A549 (cell line): ENCODE results near the gene FPR1. TPM values are rescaled to one million over a fixed set of nuclear protein-coding genes. Genes with fewer than 3 reads are reported as not detected.

Experiments
- ATAC-seq, 2 experiments: fragments of 200-7000 bp in 1 of 2; fragments of >200 bp in 1 of 2; cut with Nextera tagmentation in 1 of 2; cut with Tn5 transposase in 1 of 2; 3 replicates each; pipeline versions ENCODE4 v1.8.0 to v1.9.1; 2018 to 2020; ENCODE audit warnings: mild to moderate bottlenecking in 1 of 2, moderate library complexity in 1 of 2
- CTCF ChIA-PET: fragments of 300-600 bp; sonication (Branson Sonifier 250); formaldehyde crosslinking; extraction: SDS; loops from one replicate; lab custom pipeline; 2021; ENCODE audit warnings: antibody characterized with exemption, inconsistent platforms; lab: Yijun Ruan, JAX
- POLR2A ChIA-PET: fragments of 350-600 bp; formaldehyde crosslinking; extraction: SDS; loops from one replicate; lab custom pipeline; 2021; ENCODE audit warnings: antibody characterized with exemption, inconsistent platforms; lab: Yijun Ruan, JAX
- DNase-seq, 2 experiments: peaks; one replicate each; pipeline versions ENCODE4 v3.0.0 to v3.0.0-alpha.2; 2011 to 2016; ENCODE audit warnings: low read depth in 1 of 2, low spot score in 1 of 2
- FAIRE-seq: peaks from 2 replicates; lab custom pipeline; 2011; peaks lifted over from hg19 to GRCh38; lab: Jason Lieb, UNC
- H3K27ac ChIP-seq, 2 experiments: fragments of >200 bp; sonication (Bioruptor Twin); formaldehyde crosslinking; 3 replicates each; pipeline ENCODE4 v1.5.1; 2016 to 2017
- H3K4me1 ChIP-seq: fragments of >200 bp; sonication (Bioruptor Twin); formaldehyde crosslinking; 3 replicates; pipeline ENCODE4 v1.6.1; 2016
- H3K4me2 ChIP-seq: fragments of >200 bp; sonication (Bioruptor Twin); formaldehyde crosslinking; 3 replicates; pipeline ENCODE4 v1.6.1; 2016
- H3K4me3 ChIP-seq: fragments of >200 bp; sonication (Bioruptor Twin); formaldehyde crosslinking; 3 replicates; pipeline ENCODE4 v1.5.1; 2016
- H3K9me3 ChIP-seq: fragments of >200 bp; sonication (Bioruptor Twin); formaldehyde crosslinking; 3 replicates; pipeline ENCODE4 v1.6.1; 2016
- CBX8 ChIP-seq: fragments of 200-600 bp; sonication (generic); IDR thresholded peaks from 2 replicates; pipeline ENCODE4 v1.6.1; 2016
- CHD2 ChIP-seq: fragments of 150-350 bp; IDR thresholded peaks from 2 replicates; pipeline ENCODE4 v1.6.1; 2014; ENCODE audit warnings: low read length; ENCODE audit not compliant: partially characterized antibody
- EHF ChIP-seq: fragments of 250-450 bp; sonication (Bioruptor Pico); IDR thresholded peaks from 2 replicates; pipeline ENCODE4 v1.5.0; 2020; ENCODE audit warnings: mild to moderate bottlenecking
- EHMT2 ChIP-seq: fragments of 200-600 bp; sonication (generic); IDR thresholded peaks from 2 replicates; pipeline ENCODE4 v1.6.1; 2016; ENCODE audit warnings: antibody characterized with exemption, low read depth, mild to moderate bottlenecking, moderate library complexity
- ESRRA ChIP-seq: fragments of 150-350 bp; IDR thresholded peaks from 2 replicates; pipeline ENCODE4 v1.6.1; 2014; ENCODE audit warnings: mild to moderate bottlenecking, low read length, borderline replicate concordance
- HDAC2 ChIP-seq: fragments of 200-600 bp; sonication (generic); IDR thresholded peaks from 2 replicates; pipeline ENCODE4 v1.6.1; 2016
- JUN ChIP-seq, 2 experiments: fragments of >200 bp; sonication (Bioruptor Twin); formaldehyde crosslinking; IDR thresholded peaks; 2 replicates in 1 of 2; 3 replicates in 1 of 2; pipeline ENCODE4 v1.6.1; 2016 to 2017
- KDM5A ChIP-seq: fragments of 200-600 bp; sonication (generic); IDR thresholded peaks from 2 replicates; pipeline ENCODE4 v1.6.1; 2016; ENCODE audit warnings: antibody characterized with exemption, mild to moderate bottlenecking
- PHF8 ChIP-seq: fragments of 200-600 bp; sonication (generic); IDR thresholded peaks from 2 replicates; pipeline ENCODE4 v1.6.1; 2016; ENCODE audit warnings: low read depth, mild to moderate bottlenecking, antibody characterized with exemption, moderate library complexity, borderline replicate concordance
- POLR2AphosphoS2 ChIP-seq: conservative IDR thresholded peaks from 2 replicates; pipeline ENCODE4 v1.6.1; 2012; ENCODE audit warnings: low read length, improper control_type of control experiment, inconsistent platforms
- RARB ChIP-seq: fragments of 250-450 bp; sonication (Bioruptor Pico); IDR thresholded peaks from 2 replicates; pipeline ENCODE4 v1.8.0; 2021; ENCODE audit warnings: mild to moderate bottlenecking, moderate library complexity
- RCOR1 ChIP-seq: fragments of 150-350 bp; IDR thresholded peaks from 2 replicates; pipeline ENCODE4 v1.6.1; 2014; ENCODE audit warnings: antibody characterized with exemption, low read length, low read depth
- ZNF302 ChIP-seq: fragments of 250-450 bp; sonication (Bioruptor Pico); IDR thresholded peaks from 2 replicates; pipeline ENCODE4 v1.9.0; 2021; ENCODE audit warnings: inconsistent platforms, mild to moderate bottlenecking, moderate library complexity
- WGBS: methylation state at CpG from one replicate; pipeline ENCODE4 v1.1.6; 2017; ENCODE audit errors: missing lambda C conversion rate; 5-methylcytosine and 5-hydroxymethylcytosine counted together
- polyA minus RNA-seq: library from RNA; depleted of rRNA, polyadenylated mRNA; stranded (reverse); fragments of >200 nt; gene quantifications from 2 replicates; pipeline ENCODE4 v1.2.3, GENCODE V29; 2011; rRNA and poly(A)+ RNA removed
- polyA plus RNA-seq, 4 experiments: library from polyadenylated mRNA; depleted of rRNA in 3 of 4; stranded (reverse); fragments of >200 nt; fragmentation: RNase III in 1 of 4; extraction: RNeasy Plus Mini Kit Qiagen cat#74134 plus additional on column Dnase treatment in 1 of 4; gene quantifications; 2 replicates in 3 of 4; 3 replicates in 1 of 4; pipeline ENCODE4 v1.2.3, GENCODE V29; 2011 to 2017
- TF ChIP-seq, protein P1 (sequence below): fragments of 250-450 bp; sonication (Bioruptor Pico); IDR thresholded peaks from 2 replicates; pipeline ENCODE4 v1.5.0; 2021; ENCODE audit warnings: mild to moderate bottlenecking, moderate library complexity, borderline replicate concordance
- TF ChIP-seq, protein P2 (sequence below): fragments of >200 bp; sonication (Bioruptor Twin); formaldehyde crosslinking; IDR thresholded peaks from 3 replicates; pipeline ENCODE4 v1.6.1; 2016
- TF ChIP-seq, protein P3 (sequence below): fragments of 150-350 bp; IDR thresholded peaks from 2 replicates; pipeline ENCODE4 v1.6.1; 2014; ENCODE audit warnings: low read depth, mild to moderate bottlenecking, low read length
- TF ChIP-seq, protein P4 (sequence below): IDR thresholded peaks from 2 replicates; pipeline ENCODE4 v1.6.1; 2012
- TF ChIP-seq, protein P5 (sequence below): fragments of 450-650 bp; IDR thresholded peaks from 2 replicates; pipeline ENCODE4 v1.6.1; 2014; ENCODE audit warnings: antibody characterized with exemption
- TF ChIP-seq, protein P6 (sequence below): fragments of >200 bp; sonication (Bioruptor Twin); formaldehyde crosslinking; IDR thresholded peaks from 3 replicates; pipeline ENCODE4 v1.5.1; 2016

FPR1 gene, protein sequence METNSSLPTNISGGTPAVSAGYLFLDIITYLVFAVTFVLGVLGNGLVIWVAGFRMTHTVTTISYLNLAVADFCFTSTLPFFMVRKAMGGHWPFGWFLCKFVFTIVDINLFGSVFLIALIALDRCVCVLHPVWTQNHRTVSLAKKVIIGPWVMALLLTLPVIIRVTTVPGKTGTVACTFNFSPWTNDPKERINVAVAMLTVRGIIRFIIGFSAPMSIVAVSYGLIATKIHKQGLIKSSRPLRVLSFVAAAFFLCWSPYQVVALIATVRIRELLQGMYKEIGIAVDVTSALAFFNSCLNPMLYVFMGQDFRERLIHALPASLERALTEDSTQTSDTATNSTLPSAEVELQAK
- polyA plus RNA-seq (2011; rRNA removed) (not detected in 2 replicates), polyA plus RNA-seq (2017; fragmentation: RNase III; extraction: RNeasy Plus Mini Kit Qiagen cat#74134 plus additional on column Dnase treatment) (0.04 to 0.05 TPM in 2 of 3 replicates, not detected in the other), polyA minus RNA-seq (not detected in 2 replicates)
- polyA plus RNA-seq (2012; cell fraction: cytosol; rRNA removed), result not detected in 2 replicates
- not detected in 2 replicates for polyA plus RNA-seq (2012; cell fraction: nucleus; rRNA removed)

DNA sequence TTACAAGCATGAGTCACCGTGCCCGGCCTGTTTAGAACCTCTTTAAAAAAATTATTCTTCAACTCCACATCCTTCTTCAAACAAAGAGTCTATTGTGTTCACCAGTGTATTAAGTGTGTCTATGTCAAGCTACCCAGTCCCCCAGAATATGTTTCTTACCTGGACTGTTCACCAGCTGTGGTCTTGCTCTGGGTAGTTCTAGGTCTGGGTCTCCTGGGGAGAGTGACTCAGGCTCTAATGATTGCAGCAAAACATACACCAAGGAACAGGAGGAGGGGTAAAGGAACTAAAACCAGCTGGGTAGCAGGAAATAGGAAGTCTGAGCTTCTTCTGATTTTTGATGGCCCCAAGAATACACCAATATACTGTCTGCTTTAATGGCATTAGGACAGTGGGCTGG lies at the start of gene FPR1:
FPR1 (minus strand) TSS at position 224 of the 400 bp plus-strand sequence. CDS start 4,884 bp downstream, outside the sequence.
- no peak within 1 kb of the TSS for H3K4me3 ChIP-seq
- peaks cover 28% of the 10 kb centered on the region for H3K9me3 ChIP-seq
- DNase-seq (no peak), ATAC-seq (no peak), FAIRE-seq (no peak)
- H3K4me2 ChIP-seq, result no peak within 1 kb of the TSS
- TF ChIP-seq HDAC2, result no peak
- TF ChIP-seq ZNF302 (CRISPR knock-in tag), result no peak
- no peak for TF ChIP-seq RCOR1
- TF ChIP-seq, protein P1, sequence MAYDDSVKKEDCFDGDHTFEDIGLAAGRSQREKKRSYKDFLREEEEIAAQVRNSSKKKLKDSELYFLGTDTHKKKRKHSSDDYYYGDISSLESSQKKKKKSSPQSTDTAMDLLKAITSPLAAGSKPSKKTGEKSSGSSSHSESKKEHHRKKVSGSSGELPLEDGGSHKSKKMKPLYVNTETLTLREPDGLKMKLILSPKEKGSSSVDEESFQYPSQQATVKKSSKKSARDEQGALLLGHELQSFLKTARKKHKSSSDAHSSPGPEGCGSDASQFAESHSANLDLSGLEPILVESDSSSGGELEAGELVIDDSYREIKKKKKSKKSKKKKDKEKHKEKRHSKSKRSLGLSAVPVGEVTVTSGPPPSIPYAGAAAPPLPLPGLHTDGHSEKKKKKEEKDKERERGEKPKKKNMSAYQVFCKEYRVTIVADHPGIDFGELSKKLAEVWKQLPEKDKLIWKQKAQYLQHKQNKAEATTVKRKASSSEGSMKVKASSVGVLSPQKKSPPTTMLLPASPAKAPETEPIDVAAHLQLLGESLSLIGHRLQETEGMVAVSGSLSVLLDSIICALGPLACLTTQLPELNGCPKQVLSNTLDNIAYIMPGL (CRISPR knock-in tag), result no peak
- TF ChIP-seq, protein P2, sequence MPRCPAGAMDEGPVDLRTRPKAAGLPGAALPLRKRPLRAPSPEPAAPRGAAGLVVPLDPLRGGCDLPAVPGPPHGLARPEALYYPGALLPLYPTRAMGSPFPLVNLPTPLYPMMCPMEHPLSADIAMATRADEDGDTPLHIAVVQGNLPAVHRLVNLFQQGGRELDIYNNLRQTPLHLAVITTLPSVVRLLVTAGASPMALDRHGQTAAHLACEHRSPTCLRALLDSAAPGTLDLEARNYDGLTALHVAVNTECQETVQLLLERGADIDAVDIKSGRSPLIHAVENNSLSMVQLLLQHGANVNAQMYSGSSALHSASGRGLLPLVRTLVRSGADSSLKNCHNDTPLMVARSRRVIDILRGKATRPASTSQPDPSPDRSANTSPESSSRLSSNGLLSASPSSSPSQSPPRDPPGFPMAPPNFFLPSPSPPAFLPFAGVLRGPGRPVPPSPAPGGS, result no peak
- no peak for TF ChIP-seq POLR2AphosphoS2
- TF ChIP-seq EHMT2, result no peak
- TF ChIP-seq, protein P3, sequence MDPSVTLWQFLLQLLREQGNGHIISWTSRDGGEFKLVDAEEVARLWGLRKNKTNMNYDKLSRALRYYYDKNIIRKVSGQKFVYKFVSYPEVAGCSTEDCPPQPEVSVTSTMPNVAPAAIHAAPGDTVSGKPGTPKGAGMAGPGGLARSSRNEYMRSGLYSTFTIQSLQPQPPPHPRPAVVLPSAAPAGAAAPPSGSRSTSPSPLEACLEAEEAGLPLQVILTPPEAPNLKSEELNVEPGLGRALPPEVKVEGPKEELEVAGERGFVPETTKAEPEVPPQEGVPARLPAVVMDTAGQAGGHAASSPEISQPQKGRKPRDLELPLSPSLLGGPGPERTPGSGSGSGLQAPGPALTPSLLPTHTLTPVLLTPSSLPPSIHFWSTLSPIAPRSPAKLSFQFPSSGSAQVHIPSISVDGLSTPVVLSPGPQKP, result no peak
- TF ChIP-seq, protein P4, sequence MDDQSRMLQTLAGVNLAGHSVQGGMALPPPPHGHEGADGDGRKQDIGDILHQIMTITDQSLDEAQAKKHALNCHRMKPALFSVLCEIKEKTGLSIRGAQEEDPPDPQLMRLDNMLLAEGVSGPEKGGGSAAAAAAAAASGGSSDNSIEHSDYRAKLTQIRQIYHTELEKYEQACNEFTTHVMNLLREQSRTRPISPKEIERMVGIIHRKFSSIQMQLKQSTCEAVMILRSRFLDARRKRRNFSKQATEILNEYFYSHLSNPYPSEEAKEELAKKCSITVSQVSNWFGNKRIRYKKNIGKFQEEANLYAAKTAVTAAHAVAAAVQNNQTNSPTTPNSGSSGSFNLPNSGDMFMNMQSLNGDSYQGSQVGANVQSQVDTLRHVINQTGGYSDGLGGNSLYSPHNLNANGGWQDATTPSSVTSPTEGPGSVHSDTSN, result no peak
- TF ChIP-seq PHF8, result no peak
- no peak for TF ChIP-seq RARB (CRISPR knock-in tag)
- TF ChIP-seq, protein P5, sequence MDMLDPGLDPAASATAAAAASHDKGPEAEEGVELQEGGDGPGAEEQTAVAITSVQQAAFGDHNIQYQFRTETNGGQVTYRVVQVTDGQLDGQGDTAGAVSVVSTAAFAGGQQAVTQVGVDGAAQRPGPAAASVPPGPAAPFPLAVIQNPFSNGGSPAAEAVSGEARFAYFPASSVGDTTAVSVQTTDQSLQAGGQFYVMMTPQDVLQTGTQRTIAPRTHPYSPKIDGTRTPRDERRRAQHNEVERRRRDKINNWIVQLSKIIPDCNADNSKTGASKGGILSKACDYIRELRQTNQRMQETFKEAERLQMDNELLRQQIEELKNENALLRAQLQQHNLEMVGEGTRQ, result no peak
- no peak for TF ChIP-seq CBX8
- no peak for TF ChIP-seq ESRRA
- TF ChIP-seq EHF (CRISPR knock-in tag), result no peak
- CTCF ChIA-PET, result no interaction called here
- H3K4me1 ChIP-seq, result no peaks in the 10 kb centered on the region
- POLR2A ChIA-PET, result no interaction called here
- 2% methylated on average over 2 of the region's 2 CpGs for WGBS
- no peak within 1 kb of the TSS for H3K27ac ChIP-seq

DNA sequence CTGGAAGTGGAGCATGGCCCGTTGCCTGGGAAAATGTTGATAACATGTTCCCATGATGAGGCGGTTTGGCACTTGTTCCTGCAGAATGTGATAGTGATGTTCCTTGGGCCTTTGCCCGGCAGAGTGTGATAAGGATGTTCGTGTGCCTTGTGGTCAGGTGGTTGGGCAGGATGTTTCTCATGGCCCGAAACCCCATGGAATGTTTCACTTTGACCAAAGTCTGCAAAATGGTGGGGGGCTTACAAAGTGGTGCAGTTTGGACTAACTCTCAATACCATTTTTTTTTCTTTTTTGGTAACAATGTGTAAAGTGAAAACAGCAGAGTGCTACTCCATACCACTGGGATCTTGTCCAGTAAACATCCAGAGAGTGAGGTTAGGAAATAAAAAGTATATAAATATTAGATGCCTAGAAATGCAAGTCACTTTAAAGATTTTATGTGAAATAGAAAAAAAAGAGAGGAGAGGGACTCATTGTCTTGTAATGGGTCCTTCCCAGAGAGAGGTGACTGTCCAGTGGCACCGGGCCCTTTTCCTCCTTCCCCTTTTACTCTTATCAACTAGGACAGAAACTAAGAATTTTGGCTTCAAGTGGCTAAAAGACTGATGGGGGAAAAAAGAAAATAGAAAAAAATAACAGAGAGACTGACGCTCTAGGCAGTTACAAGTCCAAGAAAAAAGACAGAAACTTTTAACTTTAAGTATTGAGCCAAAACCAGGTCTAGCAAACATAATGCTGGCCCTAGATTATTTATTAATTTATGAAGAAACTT lies 49.0 kb upstream of the FPR1 start:
- H3K4me1 ChIP-seq, result no peaks in the 10 kb centered on the region
- DNase-seq (no peak), FAIRE-seq (no peak), ATAC-seq (no peak)
- CTCF ChIA-PET, result interaction anchor here (1.4 kb wide), 1 partner anchor 23 kb away, joined by 3 read pairs; no protein-coding TSS in a partner anchor
- no peak overlapping the region for H3K4me3 ChIP-seq
- no peak overlapping the region for H3K27ac ChIP-seq
- no peak overlapping the region for H3K4me2 ChIP-seq
- 31% methylated on average over 7 of the region's 7 CpGs for WGBS
- H3K9me3 ChIP-seq, result peaks cover 46% of the 10 kb centered on the region
- POLR2A ChIA-PET, result no interaction called here
- TF ChIP-seq CHD2 (no peak), JUN (IDR thresholded peaks at IDR 0.05) (no peak), KDM5A (no peak)
- TF ChIP-seq, protein P6, sequence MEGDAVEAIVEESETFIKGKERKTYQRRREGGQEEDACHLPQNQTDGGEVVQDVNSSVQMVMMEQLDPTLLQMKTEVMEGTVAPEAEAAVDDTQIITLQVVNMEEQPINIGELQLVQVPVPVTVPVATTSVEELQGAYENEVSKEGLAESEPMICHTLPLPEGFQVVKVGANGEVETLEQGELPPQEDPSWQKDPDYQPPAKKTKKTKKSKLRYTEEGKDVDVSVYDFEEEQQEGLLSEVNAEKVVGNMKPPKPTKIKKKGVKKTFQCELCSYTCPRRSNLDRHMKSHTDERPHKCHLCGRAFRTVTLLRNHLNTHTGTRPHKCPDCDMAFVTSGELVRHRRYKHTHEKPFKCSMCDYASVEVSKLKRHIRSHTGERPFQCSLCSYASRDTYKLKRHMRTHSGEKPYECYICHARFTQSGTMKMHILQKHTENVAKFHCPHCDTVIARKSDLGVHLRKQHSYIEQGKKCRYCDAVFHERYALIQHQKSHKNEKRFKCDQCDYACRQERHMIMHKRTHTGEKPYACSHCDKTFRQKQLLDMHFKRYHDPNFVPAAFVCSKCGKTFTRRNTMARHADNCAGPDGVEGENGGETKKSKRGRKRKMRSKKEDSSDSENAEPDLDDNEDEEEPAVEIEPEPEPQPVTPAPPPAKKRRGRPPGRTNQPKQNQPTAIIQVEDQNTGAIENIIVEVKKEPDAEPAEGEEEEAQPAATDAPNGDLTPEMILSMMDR, result no peak
